A549 (cell line): ENCODE measurements around the gene B9D1. TPM values are rescaled to one million over a fixed set of nuclear protein-coding genes. Genes with fewer than 3 reads are reported as not detected.
A peak's percentile ranks its signal among the peaks of the same experiment; 100 is the strongest.

ENCODE experiments used
- BCL3 ChIP-seq: fragments of >200 bp; sonication (Bioruptor Twin); formaldehyde crosslinking; IDR thresholded peaks from 3 replicates; pipeline ENCODE4 v1.6.1; 2016
- CBX2 ChIP-seq: fragments of 200-600 bp; sonication (generic); IDR thresholded peaks from 2 replicates; pipeline ENCODE4 v1.6.1; 2016; ENCODE audit warnings: low read depth, mild to moderate bottlenecking, borderline replicate concordance
- CHD2 ChIP-seq: fragments of 150-350 bp; IDR thresholded peaks from 2 replicates; pipeline ENCODE4 v1.6.1; 2014; ENCODE audit warnings: low read length; ENCODE audit not compliant: partially characterized antibody
- CHD4 ChIP-seq: fragments of 200-600 bp; sonication (generic); IDR thresholded peaks from 2 replicates; pipeline ENCODE4 v1.6.1; 2016; ENCODE audit warnings: antibody characterized with exemption, mild to moderate bottlenecking, borderline replicate concordance
- CTCF ChIP-seq: fragments of >200 bp; sonication (Bioruptor Twin); formaldehyde crosslinking; IDR thresholded peaks from 3 replicates; pipeline ENCODE4 v1.5.1; 2016
- EHF ChIP-seq: fragments of 250-450 bp; sonication (Bioruptor Pico); IDR thresholded peaks from 2 replicates; pipeline ENCODE4 v1.5.0; 2020; ENCODE audit warnings: mild to moderate bottlenecking
- ELK1 ChIP-seq: fragments of 150-350 bp; IDR thresholded peaks from 2 replicates; pipeline ENCODE4 v1.6.1; 2014; ENCODE audit warnings: low read depth, mild to moderate bottlenecking, low read length
- ESRRA ChIP-seq: fragments of 150-350 bp; IDR thresholded peaks from 2 replicates; pipeline ENCODE4 v1.6.1; 2014; ENCODE audit warnings: mild to moderate bottlenecking, low read length, borderline replicate concordance
- FOSB ChIP-seq: fragments of 250-450 bp; sonication (Bioruptor Pico); IDR thresholded peaks from 2 replicates; pipeline ENCODE4 v1.5.0; 2020; ENCODE audit warnings: mild to moderate bottlenecking, moderate library complexity
- FOXS1 ChIP-seq: fragments of 250-450 bp; sonication (Bioruptor Pico); IDR thresholded peaks from 2 replicates; pipeline ENCODE4 v1.5.0; 2020; ENCODE audit warnings: mild to moderate bottlenecking, moderate library complexity
- GATA3 ChIP-seq: IDR thresholded peaks from 2 replicates; pipeline ENCODE4 v1.6.1; 2012; ENCODE audit warnings: borderline replicate concordance
- HOXA7 ChIP-seq: fragments of 250-450 bp; sonication (Bioruptor Pico); IDR thresholded peaks from 2 replicates; pipeline ENCODE4 v1.5.0; 2020; ENCODE audit warnings: mild to moderate bottlenecking, moderate library complexity
- HOXB13 ChIP-seq: fragments of 250-450 bp; sonication (Bioruptor Pico); IDR thresholded peaks from 2 replicates; pipeline ENCODE4 v1.5.0; 2020; ENCODE audit warnings: low read depth, mild to moderate bottlenecking, moderate library complexity
- HOXB5 ChIP-seq: fragments of 250-450 bp; sonication (Bioruptor Pico); IDR thresholded peaks from 2 replicates; pipeline ENCODE4 v1.5.0; 2020; ENCODE audit warnings: mild to moderate bottlenecking, moderate library complexity
- MAX ChIP-seq: IDR thresholded peaks from 2 replicates; pipeline ENCODE4 v1.6.1; 2012
- MAZ ChIP-seq: fragments of 150-350 bp; IDR thresholded peaks from 2 replicates; pipeline ENCODE4 v1.6.1; 2014; ENCODE audit warnings: antibody characterized with exemption, low read depth, low read length, borderline replicate concordance
- NFE2L2 ChIP-seq: fragments of 150-350 bp; conservative IDR thresholded peaks from 2 replicates; pipeline ENCODE4 v1.6.1; 2014; ENCODE audit warnings: low read length
- PBX3 ChIP-seq: IDR thresholded peaks from 2 replicates; pipeline ENCODE4 v1.6.1; 2012
- PHF8 ChIP-seq: fragments of 200-600 bp; sonication (generic); IDR thresholded peaks from 2 replicates; pipeline ENCODE4 v1.6.1; 2016; ENCODE audit warnings: low read depth, mild to moderate bottlenecking, antibody characterized with exemption, moderate library complexity, borderline replicate concordance
- RARB ChIP-seq: fragments of 250-450 bp; sonication (Bioruptor Pico); IDR thresholded peaks from 2 replicates; pipeline ENCODE4 v1.8.0; 2021; ENCODE audit warnings: mild to moderate bottlenecking, moderate library complexity
- SREBF2 ChIP-seq: fragments of 450-650 bp; IDR thresholded peaks from 2 replicates; pipeline ENCODE4 v1.6.1; 2014; ENCODE audit warnings: mild to moderate bottlenecking, moderate library complexity
- TP53 ChIP-seq: fragments of 250-450 bp; sonication (Bioruptor Pico); IDR thresholded peaks from 2 replicates; pipeline ENCODE4 v1.5.0; 2021; ENCODE audit warnings: mild to moderate bottlenecking, moderate library complexity
- ZFP36 ChIP-seq: fragments of 450-650 bp; IDR thresholded peaks from 2 replicates; pipeline ENCODE4 v1.6.1; 2014; ENCODE audit warnings: borderline replicate concordance; ENCODE audit not compliant: partially characterized antibody
- polyA plus RNA-seq, 4 experiments: library from polyadenylated mRNA; depleted of rRNA in 3 of 4; stranded (reverse); fragments of >200 nt; fragmentation: RNase III in 1 of 4; extraction: RNeasy Plus Mini Kit Qiagen cat#74134 plus additional on column Dnase treatment in 1 of 4; gene quantifications; 2 replicates in 3 of 4; 3 replicates in 1 of 4; pipeline ENCODE4 v1.2.3, GENCODE V29; 2011 to 2017
- TF ChIP-seq, protein P1 (sequence below): fragments of 450-650 bp; IDR thresholded peaks from 2 replicates; pipeline ENCODE4 v1.6.1; 2014; ENCODE audit warnings: antibody characterized with exemption

Gene B9D1
- polyA plus RNA-seq, 2 of the 4 experiments (the other 2 are of a cell fraction): 48.2 to 60.6 TPM

- TF ChIP-seq MAZ: no peak
- no peak for TF ChIP-seq TP53 (CRISPR knock-in tag)
- no peak for TF ChIP-seq HOXB13
- TF ChIP-seq PBX3: no peak
- no peak for TF ChIP-seq SREBF2
- TF ChIP-seq EHF: no peak
- TF ChIP-seq PHF8: peak; percentile 81
- TF ChIP-seq CTCF: peak; percentile 100
- no peak for TF ChIP-seq GATA3
- TF ChIP-seq RARB (CRISPR knock-in tag): no peak
- no peak for TF ChIP-seq CHD2
- TF ChIP-seq ESRRA: no peak
- TF ChIP-seq MAX: peak; percentile 93
- TF ChIP-seq ELK1: no peak
- no peak for TF ChIP-seq FOXS1 (CRISPR knock-in tag)
- no peak for TF ChIP-seq CHD4
- no peak for TF ChIP-seq CBX2
- TF ChIP-seq HOXB5 (CRISPR knock-in tag): no peak
- no peak for TF ChIP-seq NFE2L2
- no peak for TF ChIP-seq FOSB (CRISPR knock-in tag)
- no peak for TF ChIP-seq BCL3
- no peak for TF ChIP-seq ZFP36
- TF ChIP-seq, protein P1, sequence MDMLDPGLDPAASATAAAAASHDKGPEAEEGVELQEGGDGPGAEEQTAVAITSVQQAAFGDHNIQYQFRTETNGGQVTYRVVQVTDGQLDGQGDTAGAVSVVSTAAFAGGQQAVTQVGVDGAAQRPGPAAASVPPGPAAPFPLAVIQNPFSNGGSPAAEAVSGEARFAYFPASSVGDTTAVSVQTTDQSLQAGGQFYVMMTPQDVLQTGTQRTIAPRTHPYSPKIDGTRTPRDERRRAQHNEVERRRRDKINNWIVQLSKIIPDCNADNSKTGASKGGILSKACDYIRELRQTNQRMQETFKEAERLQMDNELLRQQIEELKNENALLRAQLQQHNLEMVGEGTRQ: no peak
- TF ChIP-seq HOXA7: no peak
These were observed at the start of gene B9D1 (continued) for GRCh38 chr17:19362277-19363113.
